Epidermal melanocyte (primary cell): ENCODE measurements around the gene ITGBL1.

Source experiments
- DNase-seq: peaks from one replicate; pipeline ENCODE4 v3.0.0; 2011; ENCODE audit warnings: low spot score; ENCODE audit not compliant: insufficient read length

ITGBL1 gene

GRCh38 chr13:101451641-101452040 is 834 bp upstream of the ITGBL1 start:
- DNase-seq: no peak

- no peak for DNase-seq
These were observed 1.3 kb downstream of the ITGBL1 start for GRCh38 chr13:101453784-101454201.

- no peak for DNase-seq
These were observed 2.3 kb downstream of the ITGBL1 start for GRCh38 chr13:101454767-101455166.

- peak; percentile 52 for DNase-seq
These were observed 3.4 kb downstream of the ITGBL1 start for GRCh38 chr13:101455863-101456262.

GRCh38 chr13:101457176-101457575 is 4.7 kb downstream of the ITGBL1 start:
- DNase-seq: no peak

- no peak for DNase-seq
These were observed 13.4 kb downstream of the ITGBL1 start for GRCh38 chr13:101465877-101466276.

GRCh38 chr13:101467415-101467814 is 14.9 kb downstream of the ITGBL1 start:
- no peak for DNase-seq

GRCh38 chr13:101473458-101473857 is 21.0 kb downstream of the ITGBL1 start:
- DNase-seq: no peak

- DNase-seq: no peak
These were observed 22.0 kb downstream of the ITGBL1 start for GRCh38 chr13:101474419-101474957.

GRCh38 chr13:101475536-101475935 is 23.1 kb downstream of the ITGBL1 start:
- DNase-seq: no peak

- DNase-seq: no peak
These were observed 28.9 kb downstream of the ITGBL1 start for GRCh38 chr13:101481421-101481820.

- DNase-seq: no peak
These were observed 34.4 kb downstream of the ITGBL1 start for GRCh38 chr13:101486708-101487437.

GRCh38 chr13:101487438-101487830 is 35.0 kb downstream of the ITGBL1 start:
- no peak for DNase-seq

GRCh38 chr13:101488734-101489133 is 36.3 kb downstream of the ITGBL1 start:
- no peak for DNase-seq

- DNase-seq: no peak
These were observed 37.3 kb downstream of the ITGBL1 start for GRCh38 chr13:101489643-101490405.

- no peak for DNase-seq
These were observed 38.0 kb downstream of the ITGBL1 start for GRCh38 chr13:101490406-101491015.

GRCh38 chr13:101492251-101492910 is 39.9 kb downstream of the ITGBL1 start:
- DNase-seq: no peak

- no peak for DNase-seq
These were observed 41.1 kb downstream of the ITGBL1 start for GRCh38 chr13:101493541-101493940.

- no peak for DNase-seq
These were observed 46.9 kb downstream of the ITGBL1 start for GRCh38 chr13:101499406-101499805.

- DNase-seq: no peak
These were observed 50.1 kb downstream of the ITGBL1 start for GRCh38 chr13:101502618-101503017.

- DNase-seq: no peak
These were observed 58.7 kb downstream of the ITGBL1 start for GRCh38 chr13:101511161-101511560.

GRCh38 chr13:101511766-101512165 is 59.3 kb downstream of the ITGBL1 start:
- no peak for DNase-seq
